Prostate gland (tissue), 2 donors: ENCODE data around the gene ATG4B. TPM values are rescaled to one million over a fixed set of nuclear protein-coding genes. Genes with fewer than 3 reads are reported as not detected.

Source experiments
- DNase-seq: peaks from one replicate; pipeline ENCODE4 v3.0.0-alpha.2; 2019; ENCODE audit warnings: low spot score
- H3K27ac ChIP-seq, 2 donors: fragments of 200-600 bp; sonication (generic); 2 replicates each; pipeline ENCODE4 v1.5.1; 2017 to 2019
- H3K27me3 ChIP-seq: fragments of 200-600 bp; sonication (generic); replicated peaks from 2 replicates; pipeline ENCODE4 v1.5.1; 2019; ENCODE audit not compliant: insufficient read depth
- H3K36me3 ChIP-seq, 2 donors: fragments of 200-600 bp; sonication (generic); 1 replicate in 1 of 2; 2 replicates in 1 of 2; pipeline versions ENCODE4 v1.5.1 to v1.8.1; 2017 to 2019
- H3K4me1 ChIP-seq: fragments of 200-600 bp; sonication (generic); replicated peaks from 2 replicates; pipeline ENCODE4 v1.5.1; 2019
- H3K4me3 ChIP-seq, 2 donors: fragments of 200-600 bp; sonication (generic); 2 replicates each; pipeline ENCODE4 v1.5.1; 2017 to 2019
- H3K9me3 ChIP-seq: fragments of 200-600 bp; sonication (generic); 2 replicates; pipeline ENCODE4 v1.5.1; 2017
- POLR2A ChIP-seq: fragments of 450-650 bp; IDR thresholded peaks from one replicate; pipeline ENCODE4 v1.6.1; 2016; ENCODE audit warnings: antibody characterized with exemption, mild to moderate bottlenecking
- POLR2AphosphoS5 ChIP-seq: sonication (generic); formaldehyde crosslinking; IDR thresholded peaks from one replicate; pipeline ENCODE4 v1.6.1; 2017; ENCODE audit warnings: antibody characterized with exemption
- WGBS: methylation state at CpG from one replicate; pipeline ENCODE4 v1.1.5; 2018; 5-methylcytosine and 5-hydroxymethylcytosine counted together
- intact Hi-C: fragments of 100-400 bp; cut with DNase I; formaldehyde crosslinking; loops from one replicate; pipeline ENCODE4 v1.14.2; 2022
- total RNA-seq, 2 donors: library from RNA; depleted of rRNA; stranded (reverse); fragments of >200 nt; gene quantifications; one replicate each; pipeline ENCODE4 v1.1.0, GENCODE V29; 2016
- TF ChIP-seq, protein P1 (sequence below), 4 experiments: fragments of 200-600 bp in 2 of 4; fragments of 450-650 bp in 2 of 4; sonication (generic) in 2 of 4; IDR thresholded peaks; 1 replicate in 3 of 4; 2 replicates in 1 of 4; pipeline ENCODE4 v1.5.1; 2016 to 2019; ENCODE audit warnings: antibody characterized with exemption in 4 of 4, mild to moderate bottlenecking in 2 of 4, moderate library complexity in 2 of 4

Gene ATG4B
- total RNA-seq, 2 donors from 2014 or later: 63.9 to 162 TPM

GRCh38 chr2:241720560-241720959 lies 83.1 kb downstream of the ATG4B start:
- WGBS: 87% methylated on average over 15 of the region's 15 CpGs
- intact Hi-C loops: no loop called here
- DNase-seq: no peak
- Histone ChIP-seq H3K4me3 (no peak overlapping the region), H3K36me3 (peaks cover 0 to 13% of the 10 kb centered on the region in 2 donors), H3K9me3 (no peaks in the 10 kb centered on the region), H3K27ac (no peak overlapping the region), H3K4me1 (no peaks in the 10 kb centered on the region), H3K27me3 (no peaks in the 10 kb centered on the region)
- TF ChIP-seq POLR2A (no peak), POLR2AphosphoS5 (no peak)
- TF ChIP-seq, protein P1, sequence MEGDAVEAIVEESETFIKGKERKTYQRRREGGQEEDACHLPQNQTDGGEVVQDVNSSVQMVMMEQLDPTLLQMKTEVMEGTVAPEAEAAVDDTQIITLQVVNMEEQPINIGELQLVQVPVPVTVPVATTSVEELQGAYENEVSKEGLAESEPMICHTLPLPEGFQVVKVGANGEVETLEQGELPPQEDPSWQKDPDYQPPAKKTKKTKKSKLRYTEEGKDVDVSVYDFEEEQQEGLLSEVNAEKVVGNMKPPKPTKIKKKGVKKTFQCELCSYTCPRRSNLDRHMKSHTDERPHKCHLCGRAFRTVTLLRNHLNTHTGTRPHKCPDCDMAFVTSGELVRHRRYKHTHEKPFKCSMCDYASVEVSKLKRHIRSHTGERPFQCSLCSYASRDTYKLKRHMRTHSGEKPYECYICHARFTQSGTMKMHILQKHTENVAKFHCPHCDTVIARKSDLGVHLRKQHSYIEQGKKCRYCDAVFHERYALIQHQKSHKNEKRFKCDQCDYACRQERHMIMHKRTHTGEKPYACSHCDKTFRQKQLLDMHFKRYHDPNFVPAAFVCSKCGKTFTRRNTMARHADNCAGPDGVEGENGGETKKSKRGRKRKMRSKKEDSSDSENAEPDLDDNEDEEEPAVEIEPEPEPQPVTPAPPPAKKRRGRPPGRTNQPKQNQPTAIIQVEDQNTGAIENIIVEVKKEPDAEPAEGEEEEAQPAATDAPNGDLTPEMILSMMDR (IDR thresholded peaks at IDR 0.05): no peak

DNA sequence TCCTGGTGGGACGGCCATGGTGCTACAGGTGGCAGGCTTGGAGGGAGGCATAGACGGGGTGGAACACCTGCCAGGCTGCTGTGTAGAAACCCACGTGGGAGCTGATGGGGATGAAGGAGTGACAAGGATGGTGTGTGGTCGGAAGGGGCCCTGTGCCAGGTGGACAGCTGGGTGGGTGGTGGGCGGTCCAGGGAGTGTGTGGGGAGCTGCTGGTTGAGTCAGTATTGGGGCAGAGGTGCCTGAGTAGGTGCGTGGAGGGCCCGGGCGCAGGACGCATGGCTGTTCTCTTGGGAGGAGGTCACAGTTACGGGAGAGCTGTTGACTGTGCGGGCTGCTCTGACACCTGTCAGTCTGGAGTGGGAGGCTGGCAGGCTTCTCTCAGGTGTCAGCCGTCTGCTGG lies 84.4 kb downstream of the ATG4B start:
- Histone ChIP-seq H3K9me3 (no peaks in the 10 kb centered on the region), H3K27me3 (no peaks in the 10 kb centered on the region), H3K4me3 (no peak overlapping the region), H3K4me1 (no peaks in the 10 kb centered on the region), H3K27ac (no peak overlapping the region), H3K36me3 (peaks cover 0 to 13% of the 10 kb centered on the region in 2 donors)
- no peak for DNase-seq
- intact Hi-C loops: no loop called here
- 87% methylated on average over 12 of the region's 12 CpGs for WGBS
- TF ChIP-seq, protein P1 (IDR thresholded peaks at IDR 0.05): no peak
- no peak for TF ChIP-seq POLR2A

- peaks cover 0 to 13% of the 10 kb centered on the region in 2 donors for H3K36me3 ChIP-seq
- intact Hi-C loops: no loop called here
- WGBS: 95% methylated on average over 21 of the region's 21 CpGs
These were observed 85.5 kb downstream of the ATG4B start for GRCh38 chr2:241722896-241723454.

More at GRCh38 chr2:241722896-241723454, 85.5 kb downstream of the ATG4B start:
- Histone ChIP-seq H3K27ac (no peak overlapping the region), H3K4me1 (no peaks in the 10 kb centered on the region), H3K27me3 (no peaks in the 10 kb centered on the region), H3K9me3 (no peaks in the 10 kb centered on the region), H3K4me3 (no peak overlapping the region)
- DNase-seq: no peak
- TF ChIP-seq POLR2A (no peak), POLR2AphosphoS5 (no peak)
- TF ChIP-seq, protein P1 (IDR thresholded peaks at IDR 0.05): no peak

Other genes starting within 250 kb of the ATG4B start
- 100 to 1,000 TPM; 169 to 235 TPM for gene STK25, start 129.1 kb upstream of the ATG4B start, total RNA-seq
- gene BOK, start 78.9 kb upstream of the ATG4B start, total RNA-seq: 10 to 100 TPM; 58.3 to 91.6 TPM
- 10 to 100 TPM; 60.8 to 92.9 TPM for gene THAP4, start 535 bp upstream of the ATG4B start, total RNA-seq
- 10 to 100 TPM; 26.0 to 35.8 TPM for gene DTYMK, start 49.1 kb downstream of the ATG4B start, total RNA-seq
- 10 to 100 TPM; 65.6 to 84.8 TPM for gene ING5, start 64.3 kb downstream of the ATG4B start, total RNA-seq
- 10 to 100 TPM; 38.7 to 55.3 TPM for gene D2HGDH, start 96.9 kb downstream of the ATG4B start, total RNA-seq
- 1 to 10 TPM in 1 of 2 donors, not detected in 1; 2.4 TPM for gene GAL3ST2, start 139.1 kb downstream of the ATG4B start, total RNA-seq
- gene NEU4, start 171.5 kb downstream of the ATG4B start, total RNA-seq: under 1 TPM in 1 of 2 donors, not detected in 1; 0.62 TPM
- under 1 TPM; 0.27 to 0.80 TPM for gene PDCD1, start 221.2 kb downstream of the ATG4B start, total RNA-seq
- under 1 TPM; 0.14 to 0.28 TPM for gene RTP5, start 232.0 kb downstream of the ATG4B start, total RNA-seq